Measurements from ENCODE around the gene FRMD8. TPM values are rescaled to one million over a fixed set of nuclear protein-coding genes. Genes with fewer than 3 reads are reported as not detected.

The FRMD8 gene
- total and polyA plus RNA-seq, 9 of the 15 experiments (the other 6 are each of a cell fraction or from before 2014, with no cell fraction given), result 4.5 to 54.5 (median 15.8) TPM

GRCh38 chr11:65355013-65355775 lies 31.2 kb upstream of the FRMD8 start (continued):
- TF ChIP-seq ZNF395 (CRISPR knock-in tag; IDR thresholded peaks at IDR 0.05) (0 out of 2 replicates have a peak, but pooled peaks have one; percentile 12), ZNF76 (CRISPR knock-in tag; IDR thresholded peaks at IDR 0.05; ENCODE audit: borderline replicate concordance) (no peak), KLF16 (IDR thresholded peaks at IDR 0.05) (peak; percentile 62; the same call in 1 of the 2 replicates), BRD9 (IDR thresholded peaks at IDR 0.05; ENCODE audit: low read depth, partially characterized antibody) (no peak), TRIM24 (IDR thresholded peaks at IDR 0.05) (0 out of 4 replicates have a peak, but pooled peaks of 1 of the 2 experiments have one; percentile 49), JUNB (CRISPR knock-in tag; conservative IDR thresholded peaks at IDR 0.05) (no peak), SMARCA4 (IDR thresholded peaks at IDR 0.05) (peak; percentile 63), RCOR1 (IDR thresholded peaks at IDR 0.05; ENCODE audit: borderline replicate concordance in 1 of 2, low read depth in 2 of 2, low read length in 2 of 2) (peak in 1 of 2 experiments; percentile 80; a peak in 3 of 4 replicates), ZNF639 (CRISPR knock-in tag; conservative IDR thresholded peaks at IDR 0.05 in 1 of 2, IDR thresholded peaks at IDR 0.05 in 1 of 2) (peak in 1 of 2 experiments; percentile 57; a peak in 2 of 4 replicates), ZKSCAN8 (CRISPR knock-in tag; IDR thresholded peaks at IDR 0.05) (no peak), CBFA2T2 (conservative IDR thresholded peaks at IDR 0.05) (peak; percentile 56; the same call in 1 of the 2 replicates), SRF (CRISPR knock-in tag; IDR thresholded peaks at IDR 0.05) (peak in 1 of 2 experiments; percentile 23; a peak in 1 of 4 replicates), EP300 (IDR thresholded peaks at IDR 0.05; ENCODE audit: low read length) (peak; percentile 35; the same call in 1 of the 2 replicates), ELF1 (tag; IDR thresholded peaks at IDR 0.05) (no peak; the same call in 1 of the 2 replicates), TCF3 (CRISPR knock-in tag; IDR thresholded peaks at IDR 0.05) (peak; percentile 50), BCOR (IDR thresholded peaks at IDR 0.05) (peak; percentile 49), ZBTB7A (IDR thresholded peaks at IDR 0.05; ENCODE audit: borderline replicate concordance, control insufficient read depth, low read depth, low read length) (peak; percentile 49; the same call in 1 of the 2 replicates), CTBP1 (IDR thresholded peaks at IDR 0.05; ENCODE audit: borderline replicate concordance) (peak; percentile 68; the same call in 1 of the 2 replicates), NEUROD1 (IDR thresholded peaks at IDR 0.05; ENCODE audit: borderline replicate concordance, low read depth, low read length, partially characterized antibody) (peak; percentile 12), NONO (IDR thresholded peaks at IDR 0.05; ENCODE audit: low read depth in 2 of 2, low read length in 1 of 2) (no peak), HNRNPLL (IDR thresholded peaks at IDR 0.05; ENCODE audit: low read depth, low read length, poor library complexity, severe bottlenecking) (peak; percentile 96), MEIS2 (IDR thresholded peaks at IDR 0.05; ENCODE audit: partially characterized antibody) (peak; percentile 3), CBX8 (IDR thresholded peaks at IDR 0.05; ENCODE audit: borderline replicate concordance, extremely low read depth, low read depth, low read length, poor library complexity, severe bottlenecking) (no peak), JUND (IDR thresholded peaks at IDR 0.05; ENCODE audit: borderline replicate concordance, low read depth, low read length) (peak; percentile 44; the same call in 1 of the 2 replicates), JUND (tag; IDR thresholded peaks at IDR 0.05; ENCODE audit: borderline replicate concordance, low read depth, low read length) (no peak), PML (IDR thresholded peaks at IDR 0.05; ENCODE audit: low read length) (peak; percentile 33; the same call in 1 of the 2 replicates)

All from K562 (cell line).